Renal pelvis (tissue), 4 donors: ENCODE data around the gene TNNT1. TPM values are rescaled to one million over a fixed set of nuclear protein-coding genes. Genes with fewer than 3 reads are reported as not detected.
"Not testable (repeated sequence)": the region's sequence is repeated elsewhere in the genome, so short reads cannot be mapped to it uniquely, and the experiment has no call there.

Source experiments
- DNase-seq: peaks from one replicate; pipeline ENCODE4 v3.0.0-alpha.2; 2013
- polyA plus RNA-seq, 3 donors: library from polyadenylated mRNA; unstranded; fragments of 120-200 nt; gene quantifications; one replicate each; pipeline ENCODE4 v1.2.1, GENCODE V29; 2013; ENCODE audit not compliant: insufficient read length in 3 of 3

The TNNT1 gene
- polyA plus RNA-seq, 3 donors, result 4.6 to 6.7 (median 5.3) TPM

DNA sequence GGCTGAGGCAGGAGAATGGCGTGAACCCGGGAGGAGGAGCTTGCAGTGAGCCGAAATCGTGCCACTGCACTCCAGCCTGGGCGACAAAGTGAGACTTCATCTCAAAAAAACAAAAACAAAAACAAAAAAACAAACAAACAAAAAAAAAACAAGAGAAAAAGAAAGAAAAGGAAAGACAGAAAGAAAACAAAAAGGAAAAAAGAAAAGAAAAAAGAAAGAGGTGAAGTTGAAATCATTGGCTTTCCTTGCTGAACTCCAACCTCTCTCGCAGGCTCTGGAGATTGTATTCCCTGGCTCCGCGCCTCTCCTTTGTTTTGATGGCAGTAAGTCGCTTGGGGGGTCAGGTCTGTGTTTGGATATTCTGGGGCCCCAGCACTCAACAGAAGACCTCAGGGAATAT lies 23.3 kb upstream of the TNNT1 start:
- not testable (repeated sequence) for DNase-seq

DNA sequence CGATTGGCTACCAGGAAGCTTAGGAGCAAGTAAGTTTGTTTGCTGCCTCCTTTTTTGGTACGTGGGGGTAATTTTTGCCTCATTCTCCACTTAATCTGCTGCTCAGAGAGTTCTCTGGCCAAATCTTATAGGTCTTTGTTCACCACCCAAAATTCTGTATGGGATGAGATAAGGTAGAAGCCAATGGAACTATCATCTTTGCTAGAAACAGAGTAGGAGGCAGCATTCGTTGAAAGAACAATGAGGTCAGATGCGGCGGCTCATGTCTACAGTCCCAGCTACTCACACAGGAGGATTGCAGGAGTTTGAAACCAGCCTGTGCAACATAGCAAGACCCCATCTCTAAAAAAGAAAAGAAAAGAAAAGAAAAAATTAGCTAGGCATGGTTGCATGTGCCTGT lies 22.4 kb upstream of the TNNT1 start:
- no peak for DNase-seq

DNA sequence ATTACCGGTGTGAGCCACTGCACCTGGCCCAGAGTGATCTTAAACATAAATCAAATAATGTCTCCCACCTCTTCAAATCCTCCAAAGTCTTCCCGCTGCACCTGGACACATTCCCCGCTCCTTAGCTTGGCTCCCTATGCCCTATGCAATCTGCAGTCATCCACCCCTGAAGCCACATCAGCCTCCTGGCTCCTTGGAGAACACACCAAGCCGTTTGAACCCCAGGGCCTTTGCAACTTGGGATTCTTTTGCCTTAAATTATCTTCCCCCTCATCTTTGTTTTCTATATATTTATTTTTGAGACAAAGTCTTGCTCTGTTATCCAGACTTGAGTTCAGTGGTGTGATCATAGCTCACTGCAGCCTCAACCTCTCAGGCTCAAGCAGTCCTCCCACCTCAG lies 20.1 kb upstream of the TNNT1 start:
- DNase-seq, result no peak

DNA sequence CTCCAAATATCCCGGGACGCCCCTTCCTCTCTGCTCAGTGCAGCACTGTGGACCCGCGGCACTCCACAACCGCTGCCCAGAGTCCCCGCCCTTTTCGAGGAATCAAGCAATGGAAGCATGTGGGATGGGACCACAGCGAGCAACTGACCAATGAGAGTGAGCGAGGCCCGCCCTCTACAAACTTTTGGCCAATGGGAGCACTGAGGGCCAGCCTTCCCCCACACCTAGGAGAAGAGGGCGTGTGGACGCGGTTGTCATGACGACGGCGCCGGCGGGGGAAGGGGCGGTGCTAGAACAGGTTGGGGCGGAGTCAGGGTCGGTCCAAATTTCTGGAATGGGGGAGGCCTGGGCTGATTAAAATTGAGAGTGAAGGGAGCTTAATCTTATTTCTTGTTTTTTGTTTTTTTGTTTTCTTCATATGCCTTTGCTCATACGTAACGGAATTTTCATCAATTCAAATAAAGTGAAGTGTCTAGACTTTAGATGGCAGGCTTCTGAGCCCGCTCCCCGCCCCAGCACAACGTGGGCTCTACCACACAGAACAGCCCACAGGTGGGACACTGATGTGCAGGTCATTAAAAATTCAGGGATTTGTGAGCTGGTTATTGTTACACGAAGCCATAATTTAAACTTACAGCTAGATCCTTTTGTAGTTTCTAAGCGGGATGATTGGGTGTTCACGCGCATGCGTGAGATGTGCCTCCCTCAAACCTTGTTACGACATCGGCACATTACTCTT lies 17.7 kb upstream of the TNNT1 start, which contains the start of gene DNAAF3:
Gene DNAAF3, minus strand, starts transcription at position 84 of the 739 bp plus-strand sequence. CDS start 200 bp downstream, outside the sequence.
- peak; percentile 96 for DNase-seq

DNA sequence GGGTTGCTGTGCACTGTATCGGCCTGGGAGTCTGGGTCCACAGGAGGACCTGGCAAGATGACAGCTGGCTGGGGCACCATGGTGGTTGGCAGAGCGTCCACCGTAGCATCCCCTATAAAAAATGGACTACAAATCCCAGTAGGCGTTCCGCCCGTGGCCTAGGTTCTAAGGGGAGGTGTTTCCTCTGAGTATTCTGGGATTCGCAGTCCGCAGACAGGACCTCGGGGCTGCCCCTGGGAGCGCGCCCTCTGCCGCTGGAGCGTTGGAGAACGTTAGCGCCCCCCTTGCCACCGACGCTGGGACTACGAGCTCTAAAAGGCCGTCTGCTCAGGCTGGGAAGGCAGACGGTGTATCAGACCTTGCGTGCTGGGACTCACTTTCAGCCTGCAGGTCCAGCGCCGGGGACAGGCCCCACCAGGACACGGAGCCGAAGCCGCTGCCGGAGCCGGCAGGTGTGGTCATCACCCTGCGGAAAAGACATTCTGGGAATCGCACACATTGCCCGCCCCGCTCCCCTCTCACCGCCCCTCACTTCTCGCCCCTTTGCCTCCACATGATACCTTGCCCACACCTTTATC lies 17.0 kb upstream of the TNNT1 start:
- no peak for DNase-seq

DNA sequence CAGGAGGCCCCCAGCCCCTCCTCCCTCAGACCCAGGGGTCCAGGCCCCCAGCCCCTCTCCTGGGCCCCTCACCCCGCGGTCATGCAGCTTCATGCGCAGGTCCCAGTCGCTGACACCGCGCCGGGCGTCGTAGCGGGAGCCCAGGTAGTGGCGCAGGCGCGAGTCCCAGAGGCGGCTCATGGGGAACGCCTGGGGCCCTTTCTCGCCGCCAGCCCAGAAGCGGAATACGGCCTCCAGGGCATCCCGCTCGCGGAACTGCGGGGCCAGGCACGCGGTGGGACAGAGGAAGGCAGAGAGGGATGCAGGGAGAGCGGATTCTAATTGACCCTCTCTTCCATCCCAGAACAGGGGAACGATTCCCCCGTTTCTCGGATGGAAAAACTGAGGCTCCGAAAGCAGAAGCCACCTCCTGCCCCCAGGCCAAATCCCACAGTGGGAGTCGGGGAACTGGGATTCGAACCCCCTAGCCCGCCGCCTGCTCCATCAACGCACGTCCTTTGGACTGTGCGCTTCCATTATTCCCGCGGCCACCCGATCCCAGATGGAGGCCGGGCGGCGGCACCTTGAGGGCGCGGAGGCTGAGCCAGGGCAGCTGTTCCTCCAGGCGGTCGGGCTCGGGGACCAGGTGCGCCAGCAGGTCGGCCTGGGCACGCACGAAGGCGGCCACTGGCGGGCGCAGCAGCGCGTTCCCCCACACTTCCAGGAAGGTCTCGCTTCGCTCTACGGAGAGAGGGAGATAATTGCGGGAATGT lies 12.7 kb upstream of the TNNT1 start:
- no peak for DNase-seq

DNA sequence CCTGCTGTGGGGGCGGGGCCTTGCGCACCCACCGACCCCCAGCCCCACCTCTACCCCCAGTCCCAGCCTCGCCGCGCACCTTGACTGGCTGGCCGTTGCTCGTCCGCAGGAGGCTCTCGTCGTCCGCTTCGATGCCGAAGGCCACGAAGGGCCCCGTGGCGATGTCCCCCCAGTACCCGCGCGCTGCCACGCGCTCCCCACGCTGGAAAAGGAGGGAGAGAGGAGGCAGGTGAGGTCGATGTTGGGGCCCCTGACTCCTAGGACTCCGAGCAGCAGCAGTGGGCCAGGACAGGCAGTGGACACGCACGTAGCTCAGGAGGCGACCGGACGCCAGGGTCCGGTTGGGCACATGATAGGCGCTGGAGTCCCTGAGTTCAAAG lies 12.0 kb upstream of the TNNT1 start:
- no peak for DNase-seq

DNA sequence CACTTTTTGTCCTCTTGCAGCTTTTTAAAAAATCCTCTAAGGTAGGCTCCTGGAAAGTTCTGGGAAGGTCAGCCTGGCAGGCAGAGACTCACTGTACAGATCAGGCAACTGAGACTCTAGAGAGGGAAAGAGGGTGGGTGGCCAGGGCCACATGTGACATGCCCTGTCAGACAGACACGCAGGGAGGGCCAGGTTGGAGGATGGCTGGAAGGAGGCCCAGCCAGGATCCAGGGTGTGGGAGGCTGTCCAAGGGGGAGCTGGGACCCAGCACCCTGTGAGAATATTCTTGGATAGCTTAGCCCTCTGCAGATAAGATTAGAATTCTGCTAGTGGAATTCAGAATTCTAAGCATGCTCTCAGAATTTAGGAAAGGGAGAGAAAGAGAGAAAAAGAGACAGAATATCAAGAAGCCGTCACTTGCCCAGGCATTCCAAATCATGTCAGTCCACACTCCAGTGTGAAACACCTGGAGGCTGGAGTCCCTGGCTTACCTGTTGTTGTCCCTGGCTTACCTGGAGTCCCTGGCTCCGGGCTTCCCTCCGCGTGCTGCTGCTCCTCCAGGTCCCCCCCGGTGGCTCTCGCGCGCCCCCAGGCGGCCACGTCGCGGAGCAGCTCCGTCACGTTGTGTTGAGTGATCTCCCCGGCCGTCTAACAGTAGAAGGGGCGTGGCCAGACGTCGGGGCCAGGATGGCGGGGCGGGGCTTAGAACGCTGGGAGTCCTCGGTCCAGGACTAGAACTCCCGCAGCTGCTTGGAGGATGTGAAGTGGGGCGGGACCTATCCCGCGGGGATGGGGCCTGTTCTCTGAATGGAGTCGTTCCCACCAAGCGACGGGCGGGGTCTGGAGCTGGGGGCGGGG lies 11.4 kb upstream of the TNNT1 start:
- peak; percentile 77 for DNase-seq

DNA sequence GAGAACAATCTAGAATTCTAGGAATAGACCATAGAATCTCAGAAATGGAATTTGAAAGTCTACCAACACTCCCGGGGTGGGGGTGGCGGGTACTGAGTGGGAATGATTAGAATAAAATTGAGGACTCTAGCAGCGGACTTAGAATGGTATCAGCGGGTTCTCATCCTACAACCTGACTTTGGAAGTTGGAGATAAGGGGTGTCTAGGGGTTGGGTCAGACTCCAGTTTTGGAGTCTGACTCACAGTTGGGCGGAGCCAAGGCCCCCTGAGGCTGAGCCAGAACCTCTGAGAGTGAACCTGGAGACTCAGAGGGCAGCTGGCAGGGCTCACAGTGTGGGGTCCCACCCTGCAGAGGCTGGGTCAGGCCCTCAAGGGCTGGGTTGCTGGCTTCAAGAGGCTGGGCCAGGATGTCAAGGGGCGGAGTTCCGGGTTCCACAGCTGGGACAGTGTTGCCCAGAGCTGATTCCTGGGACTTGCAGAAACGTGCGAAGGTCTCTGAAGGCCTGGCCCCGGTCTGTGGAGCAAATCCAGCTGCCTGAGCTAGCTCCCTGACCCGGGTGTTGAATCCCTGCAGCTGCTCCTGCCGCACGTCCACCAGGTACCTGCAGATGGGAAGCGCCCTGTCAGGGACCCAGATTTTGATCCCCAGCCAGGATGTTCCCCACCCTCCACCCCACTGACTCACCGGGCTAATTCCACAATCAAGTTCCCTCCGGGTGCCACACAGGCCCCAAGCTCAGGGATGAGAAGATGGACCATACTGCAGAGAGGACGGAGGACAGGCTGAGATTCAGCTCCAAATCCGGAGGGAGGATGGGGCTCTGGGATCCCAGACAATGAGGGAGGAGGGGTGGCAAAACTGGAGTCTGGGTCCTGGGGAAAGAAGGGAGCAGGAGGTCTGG lies 10.1 kb upstream of the TNNT1 start:
- no peak for DNase-seq

DNA sequence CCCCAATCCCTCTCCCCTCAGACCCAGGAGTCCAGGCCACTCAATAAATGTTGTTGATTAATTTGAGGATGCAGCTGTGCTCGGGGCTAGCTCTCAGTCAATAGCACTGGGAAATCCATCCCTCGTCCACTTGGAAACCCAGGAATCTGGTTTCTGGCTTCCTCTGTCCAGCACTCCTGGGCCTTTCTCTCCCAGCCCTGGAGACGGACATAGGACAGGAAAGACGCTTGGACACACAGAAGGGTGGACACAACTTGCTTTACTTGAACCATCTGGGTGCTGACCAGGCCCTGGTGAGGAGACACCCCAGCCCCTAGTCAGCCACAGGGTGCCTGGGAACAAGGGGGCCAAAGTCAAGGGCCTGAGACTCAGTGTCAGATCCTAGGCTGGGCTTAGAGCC lies 9.4 kb upstream of the TNNT1 start:
- DNase-seq, result no peak

DNA sequence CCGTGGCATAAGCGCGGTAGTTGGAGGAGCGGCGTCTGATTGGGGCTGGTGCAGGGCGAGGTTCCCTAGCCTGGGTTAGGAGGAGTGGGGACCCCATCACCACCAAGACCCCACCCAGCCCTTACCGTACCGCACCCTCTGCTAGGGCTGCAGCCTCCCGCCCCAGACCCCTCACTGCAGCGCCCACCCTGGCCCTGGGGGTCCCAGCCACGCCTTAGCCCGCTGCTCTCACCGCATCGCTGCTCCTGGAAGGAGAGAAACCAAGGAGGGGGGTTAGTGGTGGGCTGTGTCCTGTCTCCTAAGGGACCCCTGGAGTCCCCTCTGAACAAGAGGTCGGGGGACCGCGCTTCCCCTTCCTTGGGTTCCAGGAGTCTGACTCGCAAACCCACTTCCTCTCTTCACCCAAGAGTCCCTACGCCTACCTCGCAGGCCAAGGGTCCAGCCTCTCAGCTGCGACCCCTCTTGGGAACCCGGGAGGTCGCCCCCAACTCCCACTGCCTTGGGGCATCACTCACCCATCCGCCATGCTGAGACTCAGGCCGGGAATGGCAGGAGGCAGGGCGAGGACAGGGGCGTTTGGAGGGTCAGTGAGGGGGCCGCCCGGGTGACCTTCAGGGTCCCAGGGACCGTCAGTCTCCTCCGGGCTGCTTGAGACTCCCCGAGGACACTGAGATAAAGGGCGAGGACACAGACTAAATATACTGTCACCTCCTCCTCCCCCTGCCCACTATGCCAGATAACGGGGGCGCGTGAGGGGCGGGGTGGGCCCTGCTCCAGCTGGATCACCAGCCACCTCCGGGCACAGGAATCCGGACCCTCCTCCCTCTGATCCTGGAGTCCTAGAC lies 8.3 kb upstream of the TNNT1 start, which contains the start of gene TNNI3:
Gene TNNI3, minus strand, starts transcription at position 669 of the 845 bp plus-strand sequence. Its CDS starts 143 bp downstream, at position 526.
- DNase-seq, result no peak

DNA sequence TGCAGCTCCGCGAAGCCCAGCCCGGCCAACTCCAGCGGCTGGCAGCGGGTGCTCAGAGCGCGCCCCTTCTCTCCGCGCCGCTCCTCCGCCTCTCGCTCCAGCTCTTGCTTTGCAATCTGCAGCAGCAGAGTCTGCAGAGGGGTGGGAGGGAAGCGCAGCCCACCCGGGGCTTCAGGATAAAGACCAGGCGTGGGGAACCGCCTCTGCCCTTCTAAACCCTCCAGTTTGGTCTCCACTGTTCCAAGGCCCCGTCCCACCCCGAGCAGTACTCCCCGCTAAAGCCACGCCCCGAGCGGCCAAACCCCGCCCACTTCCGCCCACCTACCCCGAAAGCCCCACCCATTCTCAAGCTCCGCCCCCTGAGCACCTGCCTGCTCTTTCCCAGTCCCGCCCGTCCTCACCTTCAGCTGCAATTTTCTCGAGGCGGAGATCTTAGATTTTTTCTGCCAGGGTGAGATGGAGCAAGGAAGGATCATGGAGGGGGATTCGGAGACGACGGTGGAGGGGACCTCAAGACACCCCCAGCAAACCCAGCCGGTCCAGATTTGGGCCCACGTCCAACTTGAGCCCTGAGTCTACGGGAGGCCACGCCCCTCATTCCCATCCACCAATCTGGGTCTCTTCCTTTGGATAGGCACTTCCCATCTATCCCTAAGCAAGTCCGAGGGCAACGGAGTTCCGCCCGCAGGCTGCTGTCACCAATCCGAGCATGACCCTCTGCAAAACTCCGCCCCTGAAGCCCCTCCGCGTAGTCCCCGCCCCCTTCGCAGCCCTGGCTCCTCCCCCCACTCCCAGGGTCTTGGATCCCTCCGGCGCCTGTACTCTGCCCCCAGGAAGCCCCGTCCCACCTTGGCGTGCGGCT lies 7.4 kb upstream of the TNNT1 start:
- DNase-seq, result no peak

DNA sequence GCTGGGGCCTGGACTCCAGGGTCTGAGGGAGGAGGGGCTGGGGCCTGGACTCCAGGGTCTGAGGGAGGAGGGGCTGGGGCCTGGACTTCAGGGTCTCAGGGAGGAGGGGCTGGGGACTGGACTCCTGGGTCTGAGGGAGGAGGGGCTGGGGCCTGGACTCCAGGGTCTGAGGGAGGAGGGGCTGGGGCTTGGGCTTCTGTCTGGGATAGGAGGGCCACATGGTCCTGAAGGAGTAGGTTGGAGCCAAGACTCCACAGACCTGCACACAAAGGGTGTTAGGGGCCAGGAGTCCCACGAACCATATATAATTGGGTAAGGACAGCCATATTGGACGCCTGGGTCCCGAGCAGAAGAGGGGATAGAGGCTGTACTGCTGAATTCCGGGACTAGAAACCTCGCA lies 6.8 kb upstream of the TNNT1 start:
- not testable (repeated sequence) for DNase-seq

DNA sequence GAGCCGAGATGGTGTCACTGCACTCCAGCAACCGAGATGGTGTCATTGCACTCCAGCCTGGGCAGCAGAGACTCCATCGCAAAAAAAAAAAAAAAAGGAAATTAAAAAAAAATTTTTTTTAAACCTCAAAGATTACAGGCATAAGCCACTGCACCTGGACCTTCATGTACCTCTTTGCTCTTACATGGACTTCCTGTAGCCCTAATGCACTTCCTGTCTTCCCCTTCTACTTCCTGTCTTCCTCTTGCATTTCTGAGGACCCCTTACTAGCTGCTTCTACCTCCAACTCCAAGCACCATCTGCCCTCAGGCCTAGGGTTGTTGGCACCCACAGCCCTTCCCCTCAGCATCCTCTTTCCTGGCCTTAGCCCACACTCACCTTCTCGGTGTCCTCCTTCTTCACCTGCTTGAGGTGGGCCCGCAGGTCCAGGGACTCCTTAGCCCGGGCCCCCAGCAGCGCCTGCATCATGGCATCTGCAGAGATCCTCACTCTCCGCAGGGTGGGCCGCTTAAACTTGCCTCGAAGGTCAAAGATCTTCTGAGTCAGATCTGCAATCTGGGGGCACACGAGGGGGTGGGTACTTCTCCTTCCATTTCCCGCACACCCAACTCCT lies 4.8 kb upstream of the TNNT1 start:
- no peak for DNase-seq

DNA sequence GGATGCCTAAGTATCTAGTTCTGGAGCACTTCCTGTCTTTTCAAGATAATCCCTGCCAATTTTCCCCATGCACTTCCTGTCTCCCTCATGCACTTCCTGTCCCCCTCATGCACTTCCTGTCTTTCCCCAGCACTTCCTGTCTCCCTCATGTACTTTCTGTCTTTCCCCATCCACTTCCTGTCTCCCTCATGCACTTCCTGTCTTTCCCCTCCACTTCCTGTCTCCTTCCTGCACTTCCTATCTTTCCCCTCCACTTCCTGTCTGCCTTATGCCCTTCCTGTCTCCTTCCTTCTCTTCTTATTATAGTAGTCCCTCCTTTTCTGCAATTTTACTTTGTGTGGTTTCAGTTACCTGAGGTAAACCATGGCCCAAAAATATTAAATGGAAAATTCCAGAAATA lies 3.0 kb upstream of the TNNT1 start:
- no peak for DNase-seq

DNA sequence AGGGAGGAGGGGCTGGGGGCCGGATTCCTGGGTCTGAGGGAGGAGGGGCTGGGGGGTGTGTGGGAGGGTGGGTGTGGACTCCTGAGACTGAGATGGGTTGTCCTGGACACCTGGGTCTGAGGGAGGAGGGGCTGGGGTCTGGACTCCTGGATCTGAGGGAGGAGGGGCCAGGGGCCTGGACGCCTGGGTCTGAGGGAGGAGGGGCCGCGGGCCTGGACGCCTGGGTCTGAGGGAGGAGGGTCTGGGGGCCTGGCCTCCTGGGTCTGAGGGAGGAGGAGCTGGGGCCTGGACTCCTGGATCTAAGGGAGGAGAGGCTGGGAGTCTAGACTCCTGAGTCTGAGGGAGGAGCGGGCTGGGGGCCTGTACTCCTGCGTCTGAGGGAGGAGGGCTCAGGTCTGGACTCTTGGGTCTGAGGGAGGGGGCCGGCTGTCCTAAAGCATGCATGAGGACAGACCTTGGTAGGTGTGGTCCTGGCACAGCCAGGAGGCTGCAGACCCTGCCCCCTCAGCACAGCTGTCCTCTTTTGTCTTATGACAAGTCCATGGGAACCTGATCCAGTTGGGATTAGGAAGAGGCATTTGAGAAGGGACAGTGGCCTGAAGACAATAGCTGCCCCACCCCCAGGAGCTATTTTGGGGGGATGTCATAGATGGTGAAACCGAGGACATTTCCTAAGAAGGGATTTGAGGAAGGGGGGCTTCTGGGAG lies 1.3 kb downstream of the TNNT1 start:
- DNase-seq, result no peak

DNA sequence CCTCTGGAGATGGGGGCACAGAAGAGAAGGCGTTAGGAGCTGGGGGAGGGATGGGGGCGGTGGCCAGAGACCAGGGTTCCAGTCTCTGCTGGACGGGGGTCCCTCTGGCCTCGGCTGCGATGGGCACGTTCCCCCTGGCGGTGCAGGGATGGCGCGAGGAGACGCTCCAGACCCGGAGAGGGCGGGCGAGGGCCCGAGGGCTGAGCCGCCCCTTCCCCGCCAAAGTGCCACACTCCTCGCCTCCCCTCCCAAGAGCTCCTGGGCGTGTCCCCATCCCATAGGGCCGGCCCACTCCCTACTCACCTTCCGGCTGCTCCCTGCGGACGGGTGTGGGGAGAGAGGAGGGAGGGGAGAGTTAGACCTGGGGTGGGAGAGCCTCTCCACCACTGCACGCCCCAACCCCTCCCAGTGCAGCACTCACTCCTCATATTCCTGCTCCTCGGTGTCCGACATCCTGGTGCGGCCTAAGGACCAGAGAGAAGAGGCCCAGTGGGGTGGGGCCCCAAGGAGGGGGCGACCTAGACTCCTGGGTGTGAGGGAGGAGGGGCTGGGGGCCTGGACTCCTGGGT lies 2.2 kb downstream of the TNNT1 start:
- no peak for DNase-seq
